Left colon (tissue), 2 donors: ENCODE data around the gene GUCY2D. TPM values are rescaled to one million over a fixed set of nuclear protein-coding genes. Genes with fewer than 3 reads are reported as not detected.

Source experiments
- ATAC-seq: fragments of 200-7000 bp; cut with Tn5 transposase; one replicate; pipeline ENCODE4 v1.9.1; 2020; ENCODE audit warnings: mild to moderate bottlenecking, moderate library complexity
- DNase-seq, 2 donors: peaks; one replicate each; pipeline ENCODE4 v3.0.0-alpha.2; 2020
- intact Hi-C, 2 donors: fragments of 100-400 bp; cut with DNase I in 1 of 2; cut with micrococcal nuclease in 1 of 2; formaldehyde crosslinking; loops; one replicate each; pipeline versions ENCODE4 v1.11.2 to v1.14.0; 2022; cut with DNase I, micrococcal nuclease
- total RNA-seq, 2 donors: library from RNA; stranded (reverse); fragmentation: NEBNext Ultra II Directional; extraction: Animal tissue kit (Norgen Biotek cat#: 25700); gene quantifications; one replicate each; pipeline ENCODE4 v1.2.1, GENCODE V29; 2021
- donor health status: DM: no; HTN: no; CAD: no.
- donor health status: DM: yes; HTN: yes; CAD: no.

Gene GUCY2D
- total RNA-seq, 2 donors from 2014 or later, result not detected

DNA sequence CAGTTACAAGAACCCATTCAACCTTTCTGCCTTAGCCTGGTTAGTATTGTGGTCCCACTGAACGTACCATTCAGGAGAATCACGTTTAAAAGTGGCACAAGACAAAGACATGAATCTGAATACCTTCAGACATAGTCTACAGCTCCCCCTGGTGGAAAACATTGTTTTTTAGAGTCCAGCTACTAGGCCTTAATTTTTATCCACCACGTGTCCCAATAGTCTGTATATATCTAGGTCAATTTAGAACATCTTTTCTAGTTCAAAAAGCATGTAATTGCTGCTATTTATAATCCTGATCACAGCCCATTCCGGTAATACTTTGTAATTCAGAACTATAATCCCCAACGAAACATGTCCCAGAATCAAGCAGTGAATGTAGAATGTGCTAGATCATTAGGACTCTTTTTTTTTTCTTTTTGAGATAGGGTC, 13.7 kb upstream of the GUCY2D start:
- DNase-seq (no peak), ATAC-seq (peak; percentile 72)
- intact Hi-C loops, result loop anchor here in 1 of 2 donors (5.0 kb wide), 2 partner anchors 76 to 126 kb away; no protein-coding TSS in a partner anchor

DNA sequence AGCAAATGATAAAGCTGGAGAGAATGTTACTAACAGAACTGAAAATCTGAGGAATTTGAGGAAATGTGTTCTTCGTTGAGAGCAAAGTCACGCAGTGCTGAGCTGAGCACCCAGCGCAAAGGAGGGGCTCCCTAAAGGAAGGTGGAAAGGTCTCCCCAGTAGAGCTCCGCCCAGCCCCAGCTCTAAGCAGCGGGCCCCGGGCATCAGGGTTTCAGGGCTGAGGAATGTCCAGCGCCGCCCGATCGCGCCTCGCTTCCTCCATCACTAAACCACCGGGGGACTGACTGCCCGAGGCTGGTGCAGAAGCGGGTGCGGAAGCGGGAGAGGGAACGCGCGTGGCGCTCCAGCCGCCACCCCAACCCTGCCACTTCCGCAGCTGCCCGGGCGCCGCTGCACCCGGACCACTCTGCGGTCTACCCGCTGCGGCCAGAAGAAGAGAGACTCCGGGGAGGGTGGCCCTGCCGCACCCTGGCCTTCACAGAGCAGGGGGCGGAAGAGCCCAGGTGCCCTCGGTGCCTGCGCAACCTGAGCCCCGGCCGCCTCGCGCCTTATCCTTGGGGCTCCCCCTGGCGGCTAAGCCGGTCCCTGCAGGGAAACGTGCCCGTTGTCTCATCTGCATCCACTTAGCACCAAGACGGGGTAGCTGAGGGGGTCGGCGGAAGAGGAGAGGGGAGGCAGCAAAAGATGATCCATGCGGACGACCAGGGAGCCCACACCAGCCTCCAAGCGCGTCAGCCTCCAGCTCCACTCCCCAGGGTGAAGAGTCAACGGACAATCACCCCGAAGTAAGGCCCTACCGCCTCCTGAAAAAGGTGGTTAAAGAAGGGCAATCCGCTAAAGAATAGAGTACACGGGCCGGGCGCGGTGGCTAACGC, 12.4 kb upstream of the GUCY2D start:
- intact Hi-C loops, result loop anchor here in 1 of 2 donors (5.0 kb wide), 2 partner anchors 78 to 128 kb away; no protein-coding TSS in a partner anchor
- DNase-seq, result peak; percentile 66 to 93
- ATAC-seq, result peak; percentile 91

DNA sequence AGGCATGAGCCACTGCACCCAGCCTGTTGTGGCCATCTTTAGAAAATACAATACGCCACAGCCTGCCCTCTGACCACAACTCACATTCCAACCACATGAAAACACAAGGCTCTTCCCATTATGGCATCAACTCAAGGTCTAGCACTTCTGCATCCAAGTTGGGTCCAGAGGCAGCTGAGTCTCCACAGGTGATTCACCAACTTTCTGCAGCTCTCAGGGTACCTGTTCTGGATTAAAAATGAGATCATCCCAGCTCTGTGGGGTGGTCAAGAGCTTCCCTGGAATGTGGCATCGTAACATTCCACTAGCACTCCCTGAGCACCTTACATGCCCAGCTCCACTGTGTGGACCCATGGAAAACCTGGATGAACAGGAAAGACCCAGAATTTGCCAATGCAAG, 9.9 kb upstream of the GUCY2D start:
- intact Hi-C loops, result no loop called here
- DNase-seq (no peak), ATAC-seq (no peak)

DNA sequence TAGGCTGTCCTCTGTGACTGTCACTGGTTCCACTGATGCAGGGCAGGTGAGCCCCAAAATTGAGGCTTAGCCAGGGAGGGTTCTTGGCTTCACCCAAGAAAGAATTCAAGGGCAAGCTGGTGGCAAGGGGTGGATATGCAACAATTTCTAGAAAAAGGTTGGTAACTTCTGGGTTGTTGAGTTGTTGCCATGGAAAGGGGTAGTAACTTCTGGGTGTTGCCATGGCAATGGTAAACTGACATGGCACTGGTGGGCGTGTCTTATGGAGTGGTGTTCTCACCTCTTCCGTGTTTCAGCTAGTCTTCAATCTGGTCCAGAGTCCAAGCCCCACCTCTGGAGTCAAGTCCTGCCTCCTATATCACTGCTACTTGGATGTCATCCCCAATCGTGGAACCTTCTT, 9.5 kb upstream of the GUCY2D start:
- ATAC-seq (no peak), DNase-seq (no peak)
- intact Hi-C loops, result no loop called here

DNA sequence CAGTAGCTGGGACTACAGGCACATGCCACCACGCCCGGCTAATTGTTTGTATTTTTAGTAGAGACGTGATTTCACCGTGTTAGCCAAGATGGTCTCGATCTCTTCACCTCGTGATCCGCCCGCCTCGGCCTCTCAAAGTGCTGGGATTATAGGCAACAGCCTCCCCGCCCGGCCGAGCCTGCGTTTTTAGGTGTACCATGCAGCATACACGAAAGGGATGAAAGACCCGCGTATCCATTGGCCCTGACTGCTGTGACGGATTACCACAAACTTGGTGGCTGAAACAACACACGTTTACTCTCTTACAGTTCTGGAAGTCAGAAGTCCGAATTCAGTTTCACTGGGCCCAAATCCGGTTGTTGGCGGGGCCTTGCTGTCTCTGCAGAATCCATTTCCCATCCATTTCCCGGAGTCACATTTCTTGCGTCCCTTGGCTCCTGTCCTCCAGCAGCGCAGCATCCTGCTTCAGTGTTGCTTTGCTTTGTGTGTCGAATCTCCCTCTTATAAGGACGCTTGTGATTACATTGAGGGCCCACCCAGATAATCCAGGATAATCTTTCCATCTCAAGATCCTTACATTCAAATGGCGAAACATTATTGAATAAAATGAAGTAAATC, 8.3 kb upstream of the GUCY2D start:
- ATAC-seq (no peak), DNase-seq (no peak)
- intact Hi-C loops, result no loop called here

DNA sequence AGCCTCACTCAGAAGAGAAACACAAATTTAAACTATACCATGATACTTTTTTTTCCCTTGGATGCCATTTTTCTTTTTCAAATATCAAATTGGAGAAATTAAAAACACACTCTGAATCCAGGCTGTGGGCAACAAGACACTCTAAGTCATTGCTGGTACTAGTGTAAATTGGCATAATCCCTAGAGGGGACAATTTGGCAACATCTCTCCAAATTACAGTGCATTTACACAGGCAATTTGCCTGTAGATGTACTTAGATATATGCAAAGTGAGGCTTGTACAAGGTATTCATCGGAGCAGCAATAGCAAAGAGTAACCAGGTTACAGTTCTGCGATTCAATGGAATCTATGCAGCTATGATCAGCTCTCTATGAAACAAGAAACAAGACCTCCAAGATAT, 6.7 kb upstream of the GUCY2D start:
- intact Hi-C loops, result no loop called here
- DNase-seq (no peak), ATAC-seq (no peak)

DNA sequence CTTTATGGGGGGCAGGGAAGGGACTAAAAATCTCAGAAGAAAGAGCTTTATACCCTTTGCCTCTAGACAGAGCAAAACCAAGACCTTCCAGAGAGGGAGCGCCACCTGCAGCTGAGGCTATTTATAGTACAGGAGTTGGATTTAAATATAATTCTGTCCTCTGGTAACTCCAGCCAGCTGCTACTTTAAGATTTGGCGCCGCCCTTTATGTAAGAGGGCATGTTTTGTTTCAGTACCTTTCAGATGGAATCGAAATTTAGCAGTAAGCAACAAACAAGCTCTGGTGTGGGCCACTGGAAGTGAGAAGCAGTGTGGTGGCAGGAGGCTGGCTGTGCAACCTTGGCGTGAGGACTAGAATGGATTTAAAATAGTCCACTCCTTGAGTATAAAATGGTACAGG, 5.2 kb upstream of the GUCY2D start:
- DNase-seq, result peak; percentile 44 to 67
- intact Hi-C loops, result no loop called here
- ATAC-seq, result peak; percentile 86

DNA sequence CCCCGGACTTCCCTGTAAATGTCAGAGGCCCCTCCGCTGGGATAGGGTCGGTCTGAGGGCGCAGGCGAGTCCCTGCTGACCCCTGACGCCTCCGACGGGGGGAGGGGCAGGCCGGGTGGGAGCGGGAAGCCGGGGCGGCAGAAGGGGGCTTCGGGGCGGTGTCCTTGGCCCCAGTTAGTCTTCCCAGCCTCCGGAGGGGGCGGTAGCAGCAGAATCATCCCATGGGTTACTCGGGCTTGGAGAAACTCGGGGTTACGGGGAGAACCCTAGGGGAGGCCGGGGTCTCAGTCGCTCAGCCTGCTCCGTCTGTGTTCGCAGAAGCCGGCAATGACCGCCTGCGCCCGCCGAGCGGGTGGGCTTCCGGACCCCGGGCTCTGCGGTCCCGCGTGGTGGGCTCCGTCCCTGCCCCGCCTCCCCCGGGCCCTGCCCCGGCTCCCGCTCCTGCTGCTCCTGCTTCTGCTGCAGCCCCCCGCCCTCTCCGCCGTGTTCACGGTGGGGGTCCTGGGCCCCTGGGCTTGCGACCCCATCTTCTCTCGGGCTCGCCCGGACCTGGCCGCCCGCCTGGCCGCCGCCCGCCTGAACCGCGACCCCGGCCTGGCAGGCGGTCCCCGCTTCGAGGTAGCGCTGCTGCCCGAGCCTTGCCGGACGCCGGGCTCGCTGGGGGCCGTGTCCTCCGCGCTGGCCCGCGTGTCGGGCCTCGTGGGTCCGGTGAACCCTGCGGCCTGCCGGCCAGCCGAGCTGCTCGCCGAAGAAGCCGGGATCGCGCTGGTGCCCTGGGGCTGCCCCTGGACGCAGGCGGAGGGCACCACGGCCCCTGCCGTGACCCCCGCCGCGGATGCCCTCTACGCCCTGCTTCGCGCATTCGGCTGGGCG, 542 bp downstream of the GUCY2D start:
- no peak for ATAC-seq
- DNase-seq, result no peak
- intact Hi-C loops, result no loop called here

DNA sequence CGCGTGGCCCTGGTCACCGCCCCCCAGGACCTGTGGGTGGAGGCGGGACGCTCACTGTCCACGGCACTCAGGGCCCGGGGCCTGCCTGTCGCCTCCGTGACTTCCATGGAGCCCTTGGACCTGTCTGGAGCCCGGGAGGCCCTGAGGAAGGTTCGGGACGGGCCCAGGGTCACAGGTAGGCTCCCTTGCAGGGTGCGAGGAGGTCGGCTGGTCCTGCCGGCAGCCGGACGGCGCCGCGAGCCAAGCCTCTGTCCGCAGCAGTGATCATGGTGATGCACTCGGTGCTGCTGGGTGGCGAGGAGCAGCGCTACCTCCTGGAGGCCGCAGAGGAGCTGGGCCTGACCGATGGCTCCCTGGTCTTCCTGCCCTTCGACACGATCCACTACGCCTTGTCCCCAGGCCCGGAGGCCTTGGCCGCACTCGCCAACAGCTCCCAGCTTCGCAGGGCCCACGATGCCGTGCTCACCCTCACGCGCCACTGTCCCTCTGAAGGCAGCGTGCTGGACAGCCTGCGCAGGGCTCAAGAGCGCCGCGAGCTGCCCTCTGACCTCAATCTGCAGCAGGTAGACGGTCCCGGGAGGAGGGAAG, 1.3 kb downstream of the GUCY2D start:
- ATAC-seq (no peak), DNase-seq (no peak)
- intact Hi-C loops, result no loop called here

DNA sequence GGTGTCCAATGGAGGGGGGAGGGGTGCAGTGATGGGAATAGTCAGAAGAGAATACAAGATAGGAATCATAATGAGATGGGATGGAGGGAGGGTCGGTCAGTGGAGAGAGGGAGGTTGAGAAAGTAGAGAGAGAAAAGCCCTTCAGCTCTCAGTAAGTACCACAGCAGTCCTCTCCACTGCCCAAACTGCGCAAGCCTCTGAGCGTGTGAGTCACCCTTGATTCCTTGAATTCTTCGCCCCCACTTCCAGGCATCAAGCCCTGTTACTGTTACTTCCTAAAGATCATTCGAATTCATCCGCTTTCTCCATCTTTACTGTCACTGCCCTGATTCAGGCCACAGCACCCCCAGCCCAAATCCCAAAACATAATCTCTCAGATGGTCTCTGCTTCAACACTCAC, 2.5 kb downstream of the GUCY2D start:
- DNase-seq (no peak), ATAC-seq (no peak)
- intact Hi-C loops, result no loop called here

DNA sequence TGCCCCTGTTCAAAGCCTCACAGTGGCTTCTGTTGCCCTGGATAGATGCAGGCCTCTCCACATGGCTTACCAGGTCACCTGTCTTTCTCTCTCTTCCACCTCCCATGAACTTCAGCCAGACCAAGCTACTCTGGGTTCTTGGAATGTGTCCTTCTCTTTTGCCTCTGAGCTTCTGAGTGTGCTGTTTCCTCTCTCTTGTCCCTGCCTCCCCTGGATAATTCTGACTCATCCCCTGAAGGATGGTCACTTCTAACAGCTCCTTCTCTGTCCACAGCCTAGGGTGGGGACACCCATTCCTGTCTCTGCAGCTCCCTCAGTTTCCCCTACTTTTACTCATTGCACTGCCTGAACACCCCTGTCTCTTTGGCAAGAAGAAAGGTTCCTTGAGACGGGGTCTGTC, 2.9 kb downstream of the GUCY2D start:
- intact Hi-C loops, result no loop called here
- no peak for ATAC-seq
- no peak for DNase-seq

DNA sequence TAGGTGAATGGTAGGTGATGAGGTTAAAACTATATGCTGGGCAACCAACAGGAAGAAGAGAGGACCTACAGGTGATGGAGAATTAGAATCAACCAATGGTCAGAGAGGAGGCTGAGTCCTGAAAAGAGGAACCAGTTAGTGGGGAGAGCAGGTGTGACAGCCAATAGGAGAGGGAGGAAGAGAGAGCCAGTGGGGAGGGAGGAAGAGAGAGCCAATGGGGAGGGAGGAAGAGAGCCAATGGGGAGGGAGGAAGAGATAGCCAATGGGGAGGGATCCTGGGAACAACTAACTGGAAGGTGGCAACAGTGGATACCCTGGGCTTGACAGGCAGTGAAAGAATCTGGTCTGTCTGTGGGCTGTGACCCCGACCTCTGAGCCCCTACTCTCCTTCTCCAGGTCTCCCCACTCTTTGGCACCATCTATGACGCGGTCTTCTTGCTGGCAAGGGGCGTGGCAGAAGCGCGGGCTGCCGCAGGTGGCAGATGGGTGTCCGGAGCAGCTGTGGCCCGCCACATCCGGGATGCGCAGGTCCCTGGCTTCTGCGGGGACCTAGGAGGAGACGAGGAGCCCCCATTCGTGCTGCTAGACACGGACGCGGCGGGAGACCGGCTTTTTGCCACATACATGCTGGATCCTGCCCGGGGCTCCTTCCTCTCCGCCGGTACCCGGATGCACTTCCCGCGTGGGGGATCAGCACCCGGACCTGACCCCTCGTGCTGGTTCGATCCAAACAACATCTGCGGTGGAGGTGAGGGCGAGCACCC, 3.7 kb downstream of the GUCY2D start:
- DNase-seq (no peak), ATAC-seq (no peak)
- intact Hi-C loops, result no loop called here

DNA sequence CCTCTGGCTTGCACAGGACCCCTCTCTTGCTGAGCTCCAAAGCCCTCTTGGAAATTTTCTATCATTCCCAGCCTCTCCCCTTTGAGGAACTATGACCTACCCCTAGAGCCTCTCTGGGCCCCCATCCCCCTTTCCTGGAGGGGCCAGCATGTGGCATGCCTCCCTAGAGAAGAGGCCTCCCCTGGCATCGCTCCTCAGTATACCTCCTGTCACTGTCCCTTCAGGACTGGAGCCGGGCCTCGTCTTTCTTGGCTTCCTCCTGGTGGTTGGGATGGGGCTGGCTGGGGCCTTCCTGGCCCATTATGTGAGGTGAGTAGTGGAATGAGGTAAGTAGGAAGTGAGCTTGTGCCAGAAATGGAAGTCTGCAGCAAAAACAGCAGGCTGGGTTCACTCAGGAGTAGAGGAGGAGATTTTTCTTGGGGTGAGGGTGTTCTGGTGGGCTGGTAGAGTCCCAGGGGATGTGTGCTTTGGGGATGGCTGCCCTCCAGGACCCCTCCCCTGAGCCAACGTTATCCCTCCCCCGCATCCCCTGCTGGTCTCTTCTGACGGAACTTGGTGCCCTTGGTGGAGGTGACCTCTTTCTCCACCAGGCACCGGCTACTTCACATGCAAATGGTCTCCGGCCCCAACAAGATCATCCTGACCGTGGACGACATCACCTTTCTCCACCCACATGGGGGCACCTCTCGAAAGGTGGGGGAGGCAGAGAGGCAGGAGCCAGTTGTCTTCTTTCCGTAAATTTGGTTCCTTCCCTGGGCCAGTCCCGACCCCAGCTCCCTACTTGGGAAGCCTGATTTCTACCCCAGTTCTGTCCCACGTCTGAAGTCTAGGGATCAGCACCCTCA, 4.6 kb downstream of the GUCY2D start:
- ATAC-seq (no peak), DNase-seq (no peak)
- intact Hi-C loops, result no loop called here

DNA sequence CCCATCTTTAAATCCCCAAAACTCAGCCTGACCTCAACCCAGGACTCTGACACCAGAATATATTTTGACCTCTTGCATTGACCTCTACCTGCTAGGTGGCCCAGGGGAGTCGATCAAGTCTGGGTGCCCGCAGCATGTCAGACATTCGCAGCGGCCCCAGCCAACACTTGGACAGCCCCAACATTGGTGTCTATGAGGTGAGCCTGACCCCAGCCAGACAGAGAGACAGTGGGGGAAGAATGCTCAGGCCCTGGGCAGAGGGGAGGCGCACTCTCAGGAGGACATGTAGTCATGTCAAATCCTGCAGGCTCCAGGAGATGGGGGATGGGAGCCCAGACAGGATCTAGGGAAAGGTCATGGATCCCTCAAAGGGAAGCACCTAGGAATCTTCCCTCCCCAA, 5.4 kb downstream of the GUCY2D start:
- DNase-seq, result no peak
- no peak for ATAC-seq
- intact Hi-C loops, result no loop called here

DNA sequence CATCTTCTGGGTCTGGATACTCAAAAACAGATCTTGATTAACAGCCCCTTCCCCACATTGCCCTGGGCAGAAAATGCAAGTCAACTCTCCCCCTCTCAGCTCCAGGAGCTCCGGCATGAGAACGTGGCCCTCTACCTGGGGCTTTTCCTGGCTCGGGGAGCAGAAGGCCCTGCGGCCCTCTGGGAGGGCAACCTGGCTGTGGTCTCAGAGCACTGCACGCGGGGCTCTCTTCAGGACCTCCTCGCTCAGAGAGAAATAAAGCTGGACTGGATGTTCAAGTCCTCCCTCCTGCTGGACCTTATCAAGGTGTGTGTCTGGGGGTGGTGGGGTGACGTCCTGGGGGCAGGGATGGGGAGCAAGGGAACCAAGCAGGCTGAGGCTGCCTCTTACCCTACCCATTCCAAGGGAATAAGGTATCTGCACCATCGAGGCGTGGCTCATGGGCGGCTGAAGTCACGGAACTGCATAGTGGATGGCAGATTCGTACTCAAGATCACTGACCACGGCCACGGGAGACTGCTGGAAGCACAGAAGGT, 9.7 kb downstream of the GUCY2D start:
- ATAC-seq (no peak), DNase-seq (no peak)
- intact Hi-C loops, result no loop called here

DNA sequence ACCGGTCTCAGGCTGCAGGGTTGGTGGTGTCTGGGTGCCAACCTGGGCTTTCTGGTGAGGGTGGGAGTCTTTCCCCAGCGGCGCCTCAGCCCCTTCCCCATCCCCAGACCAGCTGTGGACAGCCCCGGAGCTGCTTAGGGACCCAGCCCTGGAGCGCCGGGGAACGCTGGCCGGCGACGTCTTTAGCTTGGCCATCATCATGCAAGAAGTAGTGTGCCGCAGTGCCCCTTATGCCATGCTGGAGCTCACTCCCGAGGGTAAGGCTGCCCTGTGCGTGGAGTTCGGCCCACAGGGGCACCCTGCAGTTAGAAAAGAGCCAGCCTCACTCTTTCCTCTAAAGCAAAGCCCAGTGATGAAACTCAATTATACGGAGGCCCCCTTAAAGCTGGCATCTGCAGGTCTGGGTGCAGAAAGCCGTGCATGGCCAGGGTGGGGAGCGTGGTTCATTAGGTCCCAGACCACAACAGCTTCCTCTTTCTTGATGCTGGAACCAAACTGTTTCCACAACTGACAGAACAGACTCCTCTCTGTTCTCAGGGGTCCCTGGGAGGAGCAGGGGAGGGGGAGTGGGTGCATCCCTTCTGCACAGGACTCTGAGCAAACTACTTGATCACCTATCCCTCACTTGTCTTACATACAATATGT, 10.7 kb downstream of the GUCY2D start:
- intact Hi-C loops, result no loop called here
- DNase-seq (no peak), ATAC-seq (no peak)
